Astrocyte (in vitro differentiated cells and primary cell): ENCODE results near the gene SMOC1. TPM values are rescaled to one million over a fixed set of nuclear protein-coding genes. Genes with fewer than 3 reads are reported as not detected.

Source experiments
- DNase-seq: peaks from one replicate; pipeline ENCODE4 v3.0.0-alpha.2; 2010; ENCODE audit warnings: low read depth
- FAIRE-seq: peaks from 2 replicates; lab custom pipeline; 2011; peaks lifted over from hg19 to GRCh38; lab: Jason Lieb, UNC
- H2AFZ ChIP-seq: 2 replicates; pipeline ENCODE4 v1.6.0; 2012; ENCODE audit warnings: low read depth, low read length, inconsistent platforms
- H3K27ac ChIP-seq: 2 replicates; pipeline ENCODE4 v1.5.1; 2011; ENCODE audit warnings: low read depth, low read length, inconsistent platforms
- H3K27me3 ChIP-seq: 2 replicates; pipeline ENCODE4 v1.6.0; 2011; ENCODE audit warnings: low read length, inconsistent platforms; ENCODE audit not compliant: insufficient read depth
- H3K36me3 ChIP-seq: 2 replicates; pipeline ENCODE4 v1.5.1; 2011; ENCODE audit warnings: low read length, inconsistent platforms; ENCODE audit not compliant: insufficient read depth
- H3K4me1 ChIP-seq: 2 replicates; pipeline ENCODE4 v1.5.1; 2011; ENCODE audit warnings: low read length, inconsistent platforms; ENCODE audit not compliant: insufficient read depth
- H3K4me2 ChIP-seq: 2 replicates; pipeline ENCODE4 v1.6.0; 2012; ENCODE audit warnings: low read length, inconsistent platforms
- H3K4me3 ChIP-seq: 2 replicates; pipeline ENCODE4 v1.5.1; 2011; ENCODE audit warnings: low read depth, mild to moderate bottlenecking, low read length, inconsistent platforms; ENCODE audit not compliant: insufficient read depth
- H3K79me2 ChIP-seq: 2 replicates; pipeline ENCODE4 v1.6.0; 2012; ENCODE audit warnings: mild to moderate bottlenecking, low read length, inconsistent platforms; ENCODE audit not compliant: insufficient read depth
- H3K9ac ChIP-seq: 2 replicates; pipeline ENCODE4 v1.6.0; 2012; ENCODE audit warnings: mild to moderate bottlenecking, low read length, inconsistent platforms
- H3K9me3 ChIP-seq: 2 replicates; pipeline ENCODE4 v1.5.1; 2012; ENCODE audit warnings: low read depth, mild to moderate bottlenecking, low read length, inconsistent platforms; ENCODE audit not compliant: insufficient read depth
- H4K20me1 ChIP-seq: 2 replicates; pipeline ENCODE4 v1.6.0; 2012; ENCODE audit warnings: low read length, inconsistent platforms; ENCODE audit not compliant: insufficient read depth
- H3K27ac Mint-ChIP-seq: one replicate; pipeline ENCODE4 v1.8.0; 2021; ENCODE audit warnings: mild to moderate bottlenecking, mixed read lengths; ENCODE audit not compliant: unreplicated experiment
- H3K27me3 Mint-ChIP-seq: one replicate; pipeline ENCODE4 v1.8.0; 2021; ENCODE audit warnings: low read depth, mixed read lengths; ENCODE audit not compliant: unreplicated experiment
- H3K36me3 Mint-ChIP-seq: one replicate; pipeline ENCODE4 v1.8.0; 2021; ENCODE audit warnings: low read depth, mixed read lengths; ENCODE audit not compliant: unreplicated experiment
- H3K4me1 Mint-ChIP-seq: one replicate; pipeline ENCODE4 v1.8.0; 2021; ENCODE audit warnings: low read depth, mixed read lengths; ENCODE audit not compliant: unreplicated experiment
- H3K4me3 Mint-ChIP-seq: one replicate; pipeline ENCODE4 v1.8.0; 2021; ENCODE audit warnings: mild to moderate bottlenecking, moderate library complexity, mixed read lengths; ENCODE audit not compliant: unreplicated experiment
- H3K9me3 Mint-ChIP-seq: one replicate; pipeline ENCODE4 v1.8.0; 2021; ENCODE audit warnings: mild to moderate bottlenecking, mixed read lengths; ENCODE audit not compliant: unreplicated experiment
- CTCF ChIP-seq: IDR thresholded peaks from 2 replicates; pipeline ENCODE4 v1.5.1; 2011; ENCODE audit warnings: low read depth, mild to moderate bottlenecking, inconsistent platforms, low read length, moderate library complexity; ENCODE audit not compliant: insufficient read depth
- EZH2 ChIP-seq: IDR thresholded peaks from 2 replicates; pipeline ENCODE4 v1.6.1; 2012; ENCODE audit warnings: mild to moderate bottlenecking, low read length, inconsistent platforms; ENCODE audit not compliant: insufficient read depth
- total RNA-seq: library from RNA; stranded (reverse); gene quantifications from 2 replicates; pipeline ENCODE4 v1.2.1, GENCODE V29; 2021

SMOC1 gene
- total RNA-seq, 1 donor from 2014 or later: 0.16 TPM

- DNase-seq (no peak), FAIRE-seq (no peak)
- Histone ChIP-seq H2AFZ (no peak overlapping the region), H3K4me2 (no peak overlapping the region), H3K9ac (no peak overlapping the region), H3K4me3 (no peak overlapping the region), H3K79me2 (no peaks in the 10 kb centered on the region), H3K36me3 (no peaks in the 10 kb centered on the region), H4K20me1 (no peaks in the 10 kb centered on the region), H3K27ac (no peak overlapping the region), H3K4me1 (no peaks in the 10 kb centered on the region), H3K27me3 (no peaks in the 10 kb centered on the region), H3K9me3 (no peaks in the 10 kb centered on the region)
- H3K27ac Mint-ChIP-seq: no peak overlapping the region
- no peaks in the 10 kb centered on the region for H3K9me3 Mint-ChIP-seq
- H3K4me3 Mint-ChIP-seq: no peak overlapping the region
- no peaks in the 10 kb centered on the region for H3K36me3 Mint-ChIP-seq
- H3K4me1 Mint-ChIP-seq: no peaks in the 10 kb centered on the region
- TF ChIP-seq CTCF (no peak), EZH2 (no peak)
- H3K27me3 Mint-ChIP-seq: peaks cover 9% of the 10 kb centered on the region
These were observed 76.9 kb downstream of the SMOC1 start for GRCh38 chr14:69955855-69956845.

GRCh38 chr14:69956970-69957369 lies 77.8 kb downstream of the SMOC1 start:
- Histone ChIP-seq H4K20me1 (no peaks in the 10 kb centered on the region), H3K4me2 (no peak overlapping the region), H3K36me3 (no peaks in the 10 kb centered on the region), H3K4me3 (no peak overlapping the region), H3K79me2 (no peaks in the 10 kb centered on the region), H3K9ac (no peak overlapping the region), H3K9me3 (no peaks in the 10 kb centered on the region), H3K27ac (no peak overlapping the region), H3K4me1 (no peaks in the 10 kb centered on the region), H2AFZ (no peak overlapping the region), H3K27me3 (no peaks in the 10 kb centered on the region)
- no peak overlapping the region for H3K27ac Mint-ChIP-seq
- H3K27me3 Mint-ChIP-seq: peaks cover 9% of the 10 kb centered on the region
- no peak overlapping the region for H3K4me3 Mint-ChIP-seq
- TF ChIP-seq CTCF: no peak
- TF ChIP-seq EZH2: no peak
- no peaks in the 10 kb centered on the region for H3K36me3 Mint-ChIP-seq
- FAIRE-seq (no peak), DNase-seq (no peak)
- H3K4me1 Mint-ChIP-seq: no peaks in the 10 kb centered on the region
- H3K9me3 Mint-ChIP-seq: no peaks in the 10 kb centered on the region

- Histone ChIP-seq H3K4me3 (no peak overlapping the region), H3K27me3 (no peaks in the 10 kb centered on the region), H4K20me1 (no peaks in the 10 kb centered on the region), H3K36me3 (no peaks in the 10 kb centered on the region), H3K9ac (no peak overlapping the region), H3K27ac (no peak overlapping the region), H3K79me2 (no peaks in the 10 kb centered on the region), H2AFZ (no peak overlapping the region), H3K4me2 (no peak overlapping the region), H3K9me3 (no peaks in the 10 kb centered on the region), H3K4me1 (no peaks in the 10 kb centered on the region)
- H3K36me3 Mint-ChIP-seq: no peaks in the 10 kb centered on the region
- H3K27me3 Mint-ChIP-seq: peaks cover 10% of the 10 kb centered on the region
- no peak for FAIRE-seq
- TF ChIP-seq EZH2: no peak
- H3K4me3 Mint-ChIP-seq: no peak overlapping the region
- H3K4me1 Mint-ChIP-seq: no peaks in the 10 kb centered on the region
- H3K27ac Mint-ChIP-seq: no peak overlapping the region
- DNase-seq: no peak
- no peaks in the 10 kb centered on the region for H3K9me3 Mint-ChIP-seq
These were observed 78.8 kb downstream of the SMOC1 start for GRCh38 chr14:69957986-69958385.
